ENCODE measurements around the gene DIABLO.
"Not testable (repeated sequence)": the region's sequence is repeated elsewhere in the genome, so short reads cannot be mapped to it uniquely, and the experiment has no call there.

The DIABLO gene

GRCh38 chr12:122208073-122208820 is 17.6 kb downstream of the DIABLO start:
- no peak for DNase-seq

- DNase-seq, result no peak
Measured at GRCh38 chr12:122207391-122207790, 18.5 kb downstream of the DIABLO start.

GRCh38 chr12:122206976-122207375 is 18.9 kb downstream of the DIABLO start:
- DNase-seq, result no peak

- DNase-seq, result no peak
Measured at GRCh38 chr12:122206111-122206881, 19.6 kb downstream of the DIABLO start.

GRCh38 chr12:122205053-122205925 is 20.6 kb downstream of the DIABLO start:
- no peak for DNase-seq

- no peak for DNase-seq
Measured at GRCh38 chr12:122204167-122205052, 21.4 kb downstream of the DIABLO start.

GRCh38 chr12:122203301-122204166 is 22.3 kb downstream of the DIABLO start, which contains the start of gene B3GNT4:
TSS of gene B3GNT4 (plus strand) at chr12:122203709. CDS start at chr12:122204619, 910 bp downstream.
- DNase-seq, result peak; percentile 87

GRCh38 chr12:122202811-122203210 is 23.0 kb downstream of the DIABLO start:
- not testable (repeated sequence) for DNase-seq

- DNase-seq, result no peak
Measured at GRCh38 chr12:122202017-122202416, 23.8 kb downstream of the DIABLO start.

- no peak for DNase-seq
Measured at GRCh38 chr12:122201381-122201780, 24.5 kb downstream of the DIABLO start.

GRCh38 chr12:122200541-122201175 is 25.2 kb downstream of the DIABLO start:
- DNase-seq, result no peak

GRCh38 chr12:122199484-122200355 is 26.1 kb downstream of the DIABLO start:
- no peak for DNase-seq

GRCh38 chr12:122197612-122197966 is 28.3 kb downstream of the DIABLO start:
- DNase-seq, result no peak

GRCh38 chr12:122195405-122195804 is 30.4 kb downstream of the DIABLO start:
- DNase-seq, result no peak

- DNase-seq, result no peak
Measured at GRCh38 chr12:122194804-122195203, 31.0 kb downstream of the DIABLO start.

GRCh38 chr12:122192441-122192840 is 33.4 kb downstream of the DIABLO start:
- no peak for DNase-seq

GRCh38 chr12:122190842-122191668 is 34.8 kb downstream of the DIABLO start:
- DNase-seq, result peak; percentile 56

- DNase-seq, result no peak
Measured at GRCh38 chr12:122189626-122190475, 36.0 kb downstream of the DIABLO start.

All from NCI-H774 (cell line).